ENCODE measurements around the gene KY. TPM values are rescaled to one million over a fixed set of nuclear protein-coding genes. Genes with fewer than 3 reads are reported as not detected.

KY gene
- total and polyA plus RNA-seq, 4 donors = 0.06 to 0.21 (median 0.15) TPM; not detected in 1

GRCh38 chr3:134645515-134645914, 5.3 kb downstream of the KY start:
- H3K27ac ChIP-seq (ENCODE audit: low read depth in 1 of 2, low read length in 1 of 2) = no peak overlapping the region
- WGBS, 2 donors = 90 to 94% methylated on average over 5 of the region's 5 CpGs
- TF ChIP-seq, protein P1, sequence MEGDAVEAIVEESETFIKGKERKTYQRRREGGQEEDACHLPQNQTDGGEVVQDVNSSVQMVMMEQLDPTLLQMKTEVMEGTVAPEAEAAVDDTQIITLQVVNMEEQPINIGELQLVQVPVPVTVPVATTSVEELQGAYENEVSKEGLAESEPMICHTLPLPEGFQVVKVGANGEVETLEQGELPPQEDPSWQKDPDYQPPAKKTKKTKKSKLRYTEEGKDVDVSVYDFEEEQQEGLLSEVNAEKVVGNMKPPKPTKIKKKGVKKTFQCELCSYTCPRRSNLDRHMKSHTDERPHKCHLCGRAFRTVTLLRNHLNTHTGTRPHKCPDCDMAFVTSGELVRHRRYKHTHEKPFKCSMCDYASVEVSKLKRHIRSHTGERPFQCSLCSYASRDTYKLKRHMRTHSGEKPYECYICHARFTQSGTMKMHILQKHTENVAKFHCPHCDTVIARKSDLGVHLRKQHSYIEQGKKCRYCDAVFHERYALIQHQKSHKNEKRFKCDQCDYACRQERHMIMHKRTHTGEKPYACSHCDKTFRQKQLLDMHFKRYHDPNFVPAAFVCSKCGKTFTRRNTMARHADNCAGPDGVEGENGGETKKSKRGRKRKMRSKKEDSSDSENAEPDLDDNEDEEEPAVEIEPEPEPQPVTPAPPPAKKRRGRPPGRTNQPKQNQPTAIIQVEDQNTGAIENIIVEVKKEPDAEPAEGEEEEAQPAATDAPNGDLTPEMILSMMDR (IDR thresholded peaks at IDR 0.05; ENCODE audit: control extremely low read depth, extremely low read depth) = no peak
- ATAC-seq (ENCODE audit: insufficient read depth, low FRiP score) (no peak), DNase-seq (no peak)
- H3K9ac ChIP-seq (ENCODE audit: insufficient read depth in 1 of 2, low read length in 2 of 2) = no peak overlapping the region
- peaks cover 0 to 3% (median 2%) of the 10 kb centered on the region in 5 donors for H3K4me1 ChIP-seq (ENCODE audit: control insufficient read depth in 5 of 5, insufficient read depth in 5 of 5, low read length in 5 of 5)
- no peaks in the 10 kb centered on the region for H3K9me3 ChIP-seq (ENCODE audit: control insufficient read depth in 4 of 4, insufficient read depth in 3 of 4, low read length in 3 of 4)
- H3K27me3 ChIP-seq (ENCODE audit: control insufficient read depth in 3 of 3, insufficient read depth in 3 of 3, low read length in 2 of 3) = peaks cover 0 to 5% (median 3%) of the 10 kb centered on the region in 3 donors
- no peak overlapping the region for H3K4me3 ChIP-seq
- H3K36me3 ChIP-seq (ENCODE audit: control insufficient read depth in 4 of 4, insufficient read depth in 4 of 4, low read length in 4 of 4) = no peaks in the 10 kb centered on the region

GRCh38 chr3:134644731-134645514, 5.9 kb downstream of the KY start:
- ATAC-seq (ENCODE audit: insufficient read depth, low FRiP score) = no peak
- Histone ChIP-seq H3K27me3 (ENCODE audit: control insufficient read depth in 3 of 3, insufficient read depth in 3 of 3, low read length in 2 of 3) (peaks cover 0 to 5% (median under 1%) of the 10 kb centered on the region in 3 donors), H3K27ac (ENCODE audit: low read depth in 1 of 2, low read length in 1 of 2) (no peak overlapping the region), H3K4me3 (no peak overlapping the region), H3K4me1 (ENCODE audit: control insufficient read depth in 5 of 5, insufficient read depth in 5 of 5, low read length in 5 of 5) (peaks cover 0 to 3% (median 0%) of the 10 kb centered on the region in 5 donors), H3K9me3 (ENCODE audit: control insufficient read depth in 4 of 4, insufficient read depth in 3 of 4, low read length in 3 of 4) (no peaks in the 10 kb centered on the region), H3K36me3 (ENCODE audit: control insufficient read depth in 4 of 4, insufficient read depth in 4 of 4, low read length in 4 of 4) (no peaks in the 10 kb centered on the region), H3K9ac (ENCODE audit: insufficient read depth in 1 of 2, low read length in 2 of 2) (no peak overlapping the region)
- TF ChIP-seq, protein P1 (IDR thresholded peaks at IDR 0.05; ENCODE audit: control extremely low read depth, extremely low read depth) = no peak
- no peak for DNase-seq
- WGBS, 2 donors = 78 to 87% methylated on average over 11 of the region's 11 CpGs

- H3K4me3 ChIP-seq = no peak overlapping the region
- no peak overlapping the region for H3K27ac ChIP-seq (ENCODE audit: low read depth in 1 of 2, low read length in 1 of 2)
- WGBS, 2 donors = 94 to 97% methylated on average over 8 of the region's 8 CpGs
- H3K27me3 ChIP-seq (ENCODE audit: control insufficient read depth in 3 of 3, insufficient read depth in 3 of 3, low read length in 2 of 3) = no peaks in the 10 kb centered on the region
- no peak overlapping the region for H3K9ac ChIP-seq (ENCODE audit: insufficient read depth in 1 of 2, low read length in 2 of 2)
- no peaks in the 10 kb centered on the region for H3K9me3 ChIP-seq (ENCODE audit: control insufficient read depth in 4 of 4, insufficient read depth in 3 of 4, low read length in 3 of 4)
- TF ChIP-seq, protein P1 (IDR thresholded peaks at IDR 0.05; ENCODE audit: control extremely low read depth, extremely low read depth) = no peak
- ATAC-seq (ENCODE audit: insufficient read depth, low FRiP score) (no peak), DNase-seq (no peak)
- peaks cover 0 to 6% (median 0%) of the 10 kb centered on the region in 5 donors for H3K4me1 ChIP-seq (ENCODE audit: control insufficient read depth in 5 of 5, insufficient read depth in 5 of 5, low read length in 5 of 5)
- H3K36me3 ChIP-seq (ENCODE audit: control insufficient read depth in 4 of 4, insufficient read depth in 4 of 4, low read length in 4 of 4) = no peaks in the 10 kb centered on the region
Observed at GRCh38 chr3:134643150-134643675, 7.6 kb downstream of the KY start.

All from lung (tissue), 12 donors.